Effector memory CD4-positive, alpha-beta T cell (primary cell): ENCODE measurements around the gene MAEA.

Experiments used
- DNase-seq, 3 donors: peaks; one replicate each; pipeline ENCODE4 v3.0.0-alpha.2; 2020
- H3K27ac ChIP-seq: 2 replicates; pipeline ENCODE4 v1.7.0; 2013; ENCODE audit warnings: mild to moderate bottlenecking, low read length, moderate library complexity; ENCODE audit not compliant: insufficient read depth, poor library complexity, severe bottlenecking
- H3K27me3 ChIP-seq: replicated peaks from 2 replicates; pipeline ENCODE4 v1.7.0; 2013; ENCODE audit warnings: mild to moderate bottlenecking, low read length; ENCODE audit not compliant: insufficient read depth, control insufficient read depth, poor library complexity, severe bottlenecking
- H3K36me3 ChIP-seq: 2 replicates; pipeline ENCODE4 v1.7.0; 2013; ENCODE audit warnings: mild to moderate bottlenecking, low read length, moderate library complexity; ENCODE audit not compliant: control insufficient read depth, insufficient read depth
- H3K4me1 ChIP-seq: 2 replicates; pipeline ENCODE4 v1.7.0; 2013; ENCODE audit warnings: low read length, mild to moderate bottlenecking; ENCODE audit not compliant: control insufficient read depth, insufficient read depth, poor library complexity, severe bottlenecking
- H3K4me3 ChIP-seq: 2 replicates; pipeline ENCODE4 v1.7.0; 2013; ENCODE audit warnings: low read length, low read depth, mild to moderate bottlenecking; ENCODE audit not compliant: insufficient read depth, poor library complexity, severe bottlenecking
- H3K9me3 ChIP-seq: 2 replicates; pipeline ENCODE4 v1.7.0; 2013; ENCODE audit warnings: mild to moderate bottlenecking, low read length, moderate library complexity; ENCODE audit not compliant: control insufficient read depth

Gene MAEA

GRCh38 chr4:1365271-1366178 is 75.8 kb downstream of the MAEA start:
- no peaks in the 10 kb centered on the region for H3K9me3 ChIP-seq
- H3K27me3 ChIP-seq = no peaks in the 10 kb centered on the region
- H3K36me3 ChIP-seq = peaks cover 17% of the 10 kb centered on the region
- no peaks in the 10 kb centered on the region for H3K4me1 ChIP-seq
- no peak overlapping the region for H3K4me3 ChIP-seq
- no peak for DNase-seq
- no peak overlapping the region for H3K27ac ChIP-seq

GRCh38 chr4:1366371-1367229 is 76.9 kb downstream of the MAEA start:
- H3K27me3 ChIP-seq = no peaks in the 10 kb centered on the region
- no peak overlapping the region for H3K4me3 ChIP-seq
- no peaks in the 10 kb centered on the region for H3K4me1 ChIP-seq
- DNase-seq = no peak
- no peak overlapping the region for H3K27ac ChIP-seq
- H3K36me3 ChIP-seq = peaks cover 25% of the 10 kb centered on the region
- H3K9me3 ChIP-seq = no peaks in the 10 kb centered on the region

GRCh38 chr4:1367230-1367935 is 77.7 kb downstream of the MAEA start:
- no peak overlapping the region for H3K27ac ChIP-seq
- no peak overlapping the region for H3K4me3 ChIP-seq
- no peaks in the 10 kb centered on the region for H3K27me3 ChIP-seq
- no peak for DNase-seq
- no peaks in the 10 kb centered on the region for H3K9me3 ChIP-seq
- H3K4me1 ChIP-seq = no peaks in the 10 kb centered on the region
- peaks cover 20% of the 10 kb centered on the region for H3K36me3 ChIP-seq

GRCh38 chr4:1367936-1368289 is 78.2 kb downstream of the MAEA start:
- Histone ChIP-seq H3K4me3 (no peak overlapping the region), H3K36me3 (peaks cover 18% of the 10 kb centered on the region), H3K27me3 (no peaks in the 10 kb centered on the region), H3K9me3 (no peaks in the 10 kb centered on the region), H3K4me1 (no peaks in the 10 kb centered on the region), H3K27ac (no peak overlapping the region)
- no peak for DNase-seq

GRCh38 chr4:1368421-1369090 is 78.9 kb downstream of the MAEA start:
- H3K9me3 ChIP-seq = no peaks in the 10 kb centered on the region
- peaks cover 22% of the 10 kb centered on the region for H3K36me3 ChIP-seq
- DNase-seq = no peak
- H3K27ac ChIP-seq = no peak overlapping the region
- no peak overlapping the region for H3K4me3 ChIP-seq
- no peaks in the 10 kb centered on the region for H3K27me3 ChIP-seq
- no peaks in the 10 kb centered on the region for H3K4me1 ChIP-seq

- Histone ChIP-seq H3K4me3 (no peak overlapping the region), H3K36me3 (peaks cover 23% of the 10 kb centered on the region), H3K9me3 (no peaks in the 10 kb centered on the region), H3K27ac (no peak overlapping the region), H3K27me3 (no peaks in the 10 kb centered on the region), H3K4me1 (no peaks in the 10 kb centered on the region)
- DNase-seq = no peak
Measured at GRCh38 chr4:1369091-1369450, 79.4 kb downstream of the MAEA start.

GRCh38 chr4:1369479-1370079 is 79.9 kb downstream of the MAEA start:
- Histone ChIP-seq H3K27ac (no peak overlapping the region), H3K36me3 (peaks cover 24% of the 10 kb centered on the region)
- no peak for DNase-seq

GRCh38 chr4:1370321-1371124 is 80.8 kb downstream of the MAEA start:
- Histone ChIP-seq H3K27ac (no peak overlapping the region), H3K4me3 (no peak overlapping the region), H3K4me1 (no peaks in the 10 kb centered on the region), H3K36me3 (peaks cover 33% of the 10 kb centered on the region), H3K27me3 (no peaks in the 10 kb centered on the region), H3K9me3 (no peaks in the 10 kb centered on the region)
- DNase-seq = no peak

More at GRCh38 chr4:1369479-1370079, 79.9 kb downstream of the MAEA start:
- Histone ChIP-seq H3K27me3 (no peaks in the 10 kb centered on the region), H3K4me3 (no peak overlapping the region), H3K9me3 (no peaks in the 10 kb centered on the region), H3K4me1 (no peaks in the 10 kb centered on the region)
